ENCODE results near the gene COX10.

COX10 gene

DNA sequence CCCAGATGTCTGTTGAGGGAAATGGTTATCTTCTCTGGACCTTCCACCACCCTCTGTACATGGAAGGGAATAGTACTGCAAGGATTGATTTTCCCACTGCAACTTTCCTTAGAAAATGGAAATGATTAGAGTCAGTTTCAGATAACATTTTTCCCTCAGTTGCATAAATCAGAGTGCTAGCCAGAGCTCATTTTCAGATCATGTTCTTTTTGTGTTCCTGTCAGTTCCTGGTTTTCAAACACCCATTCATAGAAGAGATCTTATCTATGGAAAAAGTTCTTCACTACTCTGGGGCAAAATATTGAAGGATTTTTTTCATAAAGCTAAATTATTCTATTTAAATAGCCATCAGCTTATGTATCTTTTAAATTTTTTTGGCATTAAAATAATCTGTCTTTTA is 11.7 kb upstream of the COX10 start:
- no peak overlapping the region for H3K4me3 Mint-ChIP-seq
- H3K27ac Mint-ChIP-seq: no peak overlapping the region
- ATAC-seq (no peak), DNase-seq (no peak)
- peaks cover 11% of the 10 kb centered on the region for H3K9me3 Mint-ChIP-seq
- peaks cover 10% of the 10 kb centered on the region for H3K4me1 Mint-ChIP-seq
- no peaks in the 10 kb centered on the region for H3K27me3 Mint-ChIP-seq
- peaks cover 61% of the 10 kb centered on the region for H3K36me3 Mint-ChIP-seq (ENCODE audit: low read depth)

DNA sequence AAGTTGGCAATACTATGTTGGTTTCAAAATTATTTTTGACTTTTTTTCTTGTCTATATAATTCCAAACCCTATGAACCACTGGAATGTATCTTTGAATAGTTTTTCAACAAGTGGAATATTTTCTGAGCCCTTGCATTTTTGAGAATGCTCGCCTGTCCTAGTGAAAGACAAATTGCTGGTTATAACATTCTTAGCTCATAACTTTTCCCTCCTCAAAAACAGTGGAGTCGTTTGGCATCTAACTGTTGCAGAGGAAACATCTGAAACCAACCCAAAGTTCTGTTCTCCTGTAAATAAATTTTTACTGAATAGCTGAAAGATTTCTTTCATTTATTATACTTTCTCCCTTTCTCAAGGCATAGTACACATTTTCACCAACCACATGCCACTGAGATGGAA is 11.3 kb upstream of the COX10 start:
- H3K27me3 Mint-ChIP-seq: no peaks in the 10 kb centered on the region
- H3K27ac Mint-ChIP-seq: no peak overlapping the region
- no peak overlapping the region for H3K4me3 Mint-ChIP-seq
- DNase-seq (no peak), ATAC-seq (no peak)
- peaks cover 10% of the 10 kb centered on the region for H3K4me1 Mint-ChIP-seq
- H3K36me3 Mint-ChIP-seq (ENCODE audit: low read depth): peaks cover 63% of the 10 kb centered on the region
- H3K9me3 Mint-ChIP-seq: peaks cover 11% of the 10 kb centered on the region

DNA sequence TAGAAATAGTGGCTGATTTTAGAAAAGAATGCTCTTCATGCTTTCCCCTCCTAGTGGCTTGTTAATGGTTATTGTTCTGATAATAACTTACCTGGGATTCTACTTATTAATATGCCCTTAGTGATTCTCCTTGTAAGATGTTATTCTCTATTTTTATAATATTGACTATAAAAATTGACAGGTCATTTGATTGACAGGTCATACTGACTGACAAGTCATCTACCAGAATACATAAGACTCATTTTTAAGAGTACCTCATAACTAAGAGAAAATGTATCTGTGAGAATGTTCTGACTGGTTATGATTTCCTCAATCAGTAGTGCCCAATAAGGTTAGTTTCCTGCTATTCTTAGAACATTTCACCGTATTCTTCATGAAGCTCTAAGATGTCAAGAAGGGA is 8.6 kb upstream of the COX10 start:
- peaks cover 68% of the 10 kb centered on the region for H3K36me3 Mint-ChIP-seq (ENCODE audit: low read depth)
- H3K4me3 Mint-ChIP-seq: no peak overlapping the region
- DNase-seq: no peak
- no peaks in the 10 kb centered on the region for H3K27me3 Mint-ChIP-seq
- H3K9me3 Mint-ChIP-seq: peaks cover 8% of the 10 kb centered on the region
- H3K27ac Mint-ChIP-seq: no peak overlapping the region
- ATAC-seq: no peak
- H3K4me1 Mint-ChIP-seq: peaks cover 12% of the 10 kb centered on the region

DNA sequence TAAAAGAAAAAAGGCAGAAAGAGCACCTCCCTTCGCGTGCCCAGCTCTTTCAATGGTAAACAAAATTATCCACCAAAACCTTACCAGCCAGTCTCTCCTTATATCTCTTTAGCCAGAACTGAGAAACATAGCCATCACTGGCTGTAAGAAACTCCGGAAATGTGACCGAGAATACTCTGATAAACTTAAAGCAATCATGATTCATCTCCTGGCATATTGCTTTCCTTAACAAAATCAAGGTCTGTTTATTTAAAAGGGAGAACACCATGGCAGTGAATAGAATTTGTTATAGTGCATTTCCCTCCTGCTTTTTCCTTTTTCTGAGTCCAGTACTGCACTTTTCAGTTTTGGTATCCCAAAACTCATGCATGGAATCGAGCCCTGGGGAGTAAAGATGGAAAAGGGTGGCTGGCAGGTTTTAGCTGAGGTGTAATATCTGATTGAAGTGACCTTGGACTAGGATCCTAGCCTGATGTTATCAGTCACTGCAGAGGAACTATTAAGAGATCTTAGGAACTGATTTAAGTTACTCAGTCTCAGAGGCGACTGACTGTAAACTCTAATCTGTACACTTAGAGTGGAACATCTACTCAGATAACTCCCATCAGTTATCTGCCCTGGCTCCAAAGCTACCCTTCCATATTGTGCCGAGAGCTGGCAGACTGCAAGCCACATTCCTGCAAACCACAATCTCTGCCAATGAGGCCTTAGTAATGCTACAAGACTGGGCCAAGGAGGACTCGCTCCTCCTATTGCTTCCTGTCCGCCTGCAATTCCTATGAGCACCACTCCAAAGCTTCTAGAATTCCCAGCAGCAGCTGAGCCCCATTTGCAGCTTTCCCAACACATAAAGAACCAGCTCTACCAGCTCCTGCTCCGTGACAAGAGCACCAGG is 7.4 kb upstream of the COX10 start:
- ATAC-seq (no peak), DNase-seq (no peak)
- no peak overlapping the region for H3K4me3 Mint-ChIP-seq
- peaks cover 68% of the 10 kb centered on the region for H3K36me3 Mint-ChIP-seq (ENCODE audit: low read depth)
- no peak overlapping the region for H3K27ac Mint-ChIP-seq
- peaks cover 14% of the 10 kb centered on the region for H3K4me1 Mint-ChIP-seq
- H3K27me3 Mint-ChIP-seq: no peaks in the 10 kb centered on the region
- H3K9me3 Mint-ChIP-seq: peaks cover 4% of the 10 kb centered on the region

DNA sequence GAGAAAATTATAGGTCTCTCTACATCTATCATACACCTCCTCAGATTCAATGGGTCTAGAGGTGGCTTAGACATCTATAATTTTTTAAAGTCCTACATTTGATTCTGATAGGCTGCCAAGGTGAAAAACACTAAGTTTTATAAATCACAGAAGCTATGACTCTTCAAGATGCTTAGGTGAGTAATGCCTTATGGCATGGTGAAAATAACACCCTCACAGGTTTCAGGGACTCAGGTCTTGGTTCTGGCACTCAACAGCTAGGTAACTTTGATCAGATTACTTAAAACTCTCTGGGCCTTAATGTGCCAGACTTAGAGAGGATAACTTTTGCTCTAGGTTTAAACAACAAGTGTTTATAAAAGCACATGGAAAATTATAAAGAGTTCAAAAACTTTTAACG is 2.0 kb upstream of the COX10 start:
- Mint-ChIP-seq H3K9me3 (no peaks in the 10 kb centered on the region), H3K36me3 (ENCODE audit: low read depth) (peaks cover 40% of the 10 kb centered on the region), H3K27ac (no peak overlapping the region), H3K4me3 (no peak overlapping the region), H3K4me1 (peaks cover 42% of the 10 kb centered on the region), H3K27me3 (no peaks in the 10 kb centered on the region)
- DNase-seq (no peak), ATAC-seq (no peak)

DNA sequence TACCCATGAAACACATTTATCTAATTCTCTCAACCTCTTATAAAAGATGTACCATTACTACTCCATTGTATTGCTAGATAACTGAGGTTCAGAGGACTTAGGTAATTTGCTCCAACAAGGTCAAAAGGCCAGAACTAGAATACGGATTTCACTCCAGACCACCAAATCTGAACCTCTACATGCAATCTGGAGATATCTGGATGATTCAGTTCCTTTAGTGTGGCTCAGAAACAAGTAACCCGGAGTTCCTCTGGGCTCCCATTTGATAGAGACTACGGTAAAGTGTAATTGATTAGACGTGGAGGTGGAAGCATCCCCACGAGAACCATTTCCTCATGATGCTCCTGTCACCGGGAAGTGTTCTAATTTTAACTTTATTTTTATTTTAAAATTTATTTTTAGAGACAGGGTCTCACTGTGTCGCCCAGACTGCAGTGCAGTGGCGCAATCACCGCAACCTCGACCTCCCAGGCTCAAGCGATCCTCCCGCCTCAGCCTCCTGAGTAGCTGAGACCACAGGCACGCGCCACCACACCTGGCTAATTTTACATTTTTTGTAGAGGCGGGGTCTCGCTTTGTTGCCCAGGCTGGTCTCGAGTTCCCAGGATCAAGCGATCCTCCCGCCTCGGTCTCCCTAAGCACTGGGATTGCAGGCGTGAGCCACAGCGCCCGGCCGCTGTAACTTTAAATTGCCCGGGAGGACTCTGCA is 608 bp upstream of the COX10 start:
- DNase-seq: no peak
- ATAC-seq: no peak
- no peaks in the 10 kb centered on the region for H3K9me3 Mint-ChIP-seq
- H3K4me3 Mint-ChIP-seq: peak overlapping the region; percentile 96
- peak overlapping the region; percentile 94 for H3K27ac Mint-ChIP-seq
- H3K27me3 Mint-ChIP-seq: no peaks in the 10 kb centered on the region
- H3K36me3 Mint-ChIP-seq (ENCODE audit: low read depth): peaks cover 42% of the 10 kb centered on the region
- peaks cover 53% of the 10 kb centered on the region for H3K4me1 Mint-ChIP-seq

DNA sequence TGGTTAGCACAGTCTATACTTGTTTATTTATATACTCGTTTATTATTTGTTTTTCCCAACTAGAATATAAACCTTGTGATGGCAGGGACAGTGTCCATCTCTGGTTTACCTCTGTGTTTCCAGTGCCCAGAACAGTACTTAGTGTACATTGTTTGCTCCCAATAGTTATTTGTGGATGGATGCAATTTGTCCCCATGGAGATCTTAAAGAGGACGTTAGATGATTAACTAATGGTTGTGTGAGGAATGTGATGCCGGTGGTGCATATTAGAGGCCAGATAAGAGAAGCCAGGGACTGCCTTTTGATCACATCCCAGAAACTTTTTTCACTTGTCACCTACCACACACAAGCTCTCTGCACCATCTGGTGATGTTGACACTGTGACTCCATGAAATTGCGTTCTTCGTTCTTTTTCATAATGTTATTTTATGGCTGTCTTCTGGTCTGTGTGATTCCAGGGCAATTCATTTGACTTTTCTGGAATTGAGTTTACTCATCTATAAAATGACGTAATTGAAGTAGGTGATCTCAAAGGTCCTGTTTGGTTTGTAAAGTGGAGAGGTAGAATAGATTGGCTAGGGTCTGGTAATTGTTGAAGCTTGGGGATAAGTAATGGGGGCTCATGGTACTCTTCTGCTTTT is 1.2 kb downstream of the COX10 start:
- Mint-ChIP-seq H3K4me1 (peaks cover 56% of the 10 kb centered on the region), H3K36me3 (ENCODE audit: low read depth) (peaks cover 40% of the 10 kb centered on the region), H3K9me3 (no peaks in the 10 kb centered on the region), H3K4me3 (peak overlapping the region; percentile 96), H3K27ac (peak overlapping the region; percentile 94), H3K27me3 (no peaks in the 10 kb centered on the region)
- ATAC-seq: no peak
- DNase-seq: no peak

DNA sequence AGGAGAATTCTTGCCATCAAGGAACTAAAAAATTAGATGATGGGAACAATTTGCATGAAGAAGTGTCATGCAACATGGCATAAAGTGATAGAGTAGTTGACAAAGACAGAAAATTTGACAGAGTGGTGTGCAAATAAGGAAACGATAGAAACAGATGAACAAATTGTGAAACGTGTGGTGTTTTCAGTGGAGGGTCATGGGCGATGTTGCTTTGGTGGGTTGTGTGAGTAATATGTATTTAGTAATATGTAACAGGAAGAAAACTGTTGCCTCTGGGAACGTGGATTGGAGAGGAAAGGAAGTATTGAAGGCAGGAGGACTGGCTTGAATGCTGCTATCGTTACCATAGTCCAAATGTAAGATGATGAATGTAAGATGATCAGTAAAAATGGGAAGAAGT is 3.6 kb downstream of the COX10 start:
- Mint-ChIP-seq H3K27me3 (no peaks in the 10 kb centered on the region), H3K9me3 (no peaks in the 10 kb centered on the region), H3K36me3 (ENCODE audit: low read depth) (peaks cover 36% of the 10 kb centered on the region), H3K4me1 (peaks cover 52% of the 10 kb centered on the region), H3K4me3 (no peak overlapping the region), H3K27ac (no peak overlapping the region)
- no peak for ATAC-seq
- no peak for DNase-seq

DNA sequence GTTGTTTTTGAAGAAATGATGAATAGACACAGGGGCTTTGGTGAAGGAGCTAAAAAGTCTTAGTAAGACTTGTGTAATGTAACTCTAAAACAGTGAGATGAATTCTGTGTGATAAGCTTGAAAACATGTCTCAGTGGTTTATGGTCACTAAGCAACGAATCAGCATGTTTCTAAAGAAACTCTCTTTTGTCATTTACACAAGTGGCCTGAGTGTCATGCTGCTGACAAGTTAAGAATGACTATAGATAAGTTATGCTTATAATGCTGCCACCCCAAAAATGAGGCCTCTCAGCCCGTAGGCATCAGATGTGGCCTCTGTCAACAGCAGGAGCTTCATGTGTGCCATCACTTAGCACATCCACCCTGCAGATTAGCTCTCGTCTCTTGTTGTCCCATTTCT is 8.7 kb downstream of the COX10 start:
- H3K4me1 Mint-ChIP-seq: peaks cover 26% of the 10 kb centered on the region
- no peaks in the 10 kb centered on the region for H3K27me3 Mint-ChIP-seq
- peaks cover 42% of the 10 kb centered on the region for H3K36me3 Mint-ChIP-seq (ENCODE audit: low read depth)
- no peak for DNase-seq
- ATAC-seq: no peak
- H3K9me3 Mint-ChIP-seq: no peaks in the 10 kb centered on the region
- no peak overlapping the region for H3K27ac Mint-ChIP-seq
- H3K4me3 Mint-ChIP-seq: no peak overlapping the region

DNA sequence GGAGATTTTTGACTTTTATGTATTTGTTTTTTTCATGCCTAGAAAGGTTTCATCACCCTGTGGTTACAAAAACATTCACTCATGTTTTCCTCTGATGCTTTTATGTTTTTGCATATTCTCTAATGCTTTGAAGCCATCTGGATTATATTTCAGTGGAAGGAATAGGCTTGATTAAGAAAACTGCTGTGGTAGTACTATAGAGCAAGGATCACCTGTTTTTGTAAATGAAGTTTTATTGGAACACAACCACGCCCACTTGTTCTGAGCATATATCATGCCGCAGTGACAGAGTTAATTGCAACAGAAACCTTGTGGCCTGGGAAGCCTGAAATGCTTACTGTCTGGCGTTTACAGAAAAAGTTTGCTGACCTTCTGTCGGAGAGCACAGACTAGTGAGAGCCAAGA is 11.5 kb downstream of the COX10 start:
- Mint-ChIP-seq H3K27me3 (no peaks in the 10 kb centered on the region), H3K36me3 (ENCODE audit: low read depth) (peaks cover 41% of the 10 kb centered on the region)
- ATAC-seq: no peak

DNA sequence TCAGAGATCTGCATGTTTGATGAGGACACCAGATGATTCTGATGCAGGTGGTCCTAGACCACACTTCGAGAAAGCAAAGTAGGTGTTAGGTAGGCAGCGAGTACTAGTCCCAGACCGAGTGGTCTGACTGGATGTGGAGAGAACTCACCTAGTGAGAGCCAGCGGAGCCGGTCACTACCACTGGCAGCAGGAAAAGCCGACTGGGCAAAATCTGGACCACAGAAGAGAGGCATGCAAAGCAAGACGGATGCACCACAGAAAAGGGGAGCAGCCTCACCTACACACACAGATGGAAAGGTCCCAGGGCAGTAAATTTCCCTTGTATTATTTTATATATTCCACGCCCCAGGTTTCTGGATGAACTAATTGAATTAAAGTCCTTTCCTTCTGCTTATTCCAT is 13.5 kb downstream of the COX10 start:
- H3K27me3 Mint-ChIP-seq: no peaks in the 10 kb centered on the region
- no peaks in the 10 kb centered on the region for H3K9me3 Mint-ChIP-seq
- H3K27ac Mint-ChIP-seq: no peak overlapping the region
- peaks cover 43% of the 10 kb centered on the region for H3K36me3 Mint-ChIP-seq (ENCODE audit: low read depth)
- ATAC-seq (no peak), DNase-seq (no peak)
- peaks cover 19% of the 10 kb centered on the region for H3K4me1 Mint-ChIP-seq
- H3K4me3 Mint-ChIP-seq: no peak overlapping the region

More for the DNA sequence above, 11.5 kb downstream of the COX10 start:
- Mint-ChIP-seq H3K4me3 (no peak overlapping the region), H3K27ac (no peak overlapping the region), H3K9me3 (no peaks in the 10 kb centered on the region), H3K4me1 (peaks cover 18% of the 10 kb centered on the region)
- no peak for DNase-seq

DNA sequence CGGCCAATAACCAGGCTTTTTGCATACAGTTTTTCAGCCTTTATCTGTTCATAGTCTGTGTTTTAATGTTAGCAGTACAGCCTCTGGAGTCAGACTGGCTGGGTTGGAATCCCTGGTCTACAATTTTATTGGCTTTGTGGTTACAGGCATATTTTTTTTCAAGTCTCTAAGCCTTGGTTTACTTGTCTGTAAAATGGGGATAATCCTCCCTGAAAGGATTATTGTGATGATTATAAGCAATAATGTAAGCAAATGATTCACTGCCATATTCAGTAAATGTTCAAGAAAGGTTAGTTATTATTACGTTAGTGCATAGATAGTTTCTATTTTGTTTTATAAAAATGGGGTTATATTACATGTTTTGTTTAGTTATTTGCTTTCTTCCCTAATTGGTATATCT is 15.7 kb downstream of the COX10 start:
- Mint-ChIP-seq H3K27ac (no peak overlapping the region), H3K36me3 (ENCODE audit: low read depth) (peaks cover 34% of the 10 kb centered on the region), H3K4me3 (no peak overlapping the region), H3K9me3 (no peaks in the 10 kb centered on the region), H3K27me3 (no peaks in the 10 kb centered on the region), H3K4me1 (peaks cover 37% of the 10 kb centered on the region)
- DNase-seq (no peak), ATAC-seq (no peak)

DNA sequence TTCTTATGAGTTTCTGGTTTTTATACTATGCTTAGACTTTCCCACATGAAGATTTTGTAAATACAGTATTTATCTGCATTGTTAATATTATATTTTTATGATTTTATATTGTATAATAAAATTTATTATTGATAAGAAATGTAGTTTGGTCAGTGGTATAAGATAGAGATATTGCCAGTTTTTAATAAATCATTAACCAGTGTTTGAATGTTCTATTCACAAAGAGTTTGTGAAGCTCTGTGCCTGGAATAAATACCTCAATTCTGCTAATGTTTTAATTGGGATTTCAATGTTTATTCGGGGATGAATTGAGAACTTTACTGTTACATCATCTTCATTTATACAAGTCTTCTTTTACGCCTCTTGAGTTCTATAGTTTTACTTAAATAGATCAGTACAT is 16.9 kb downstream of the COX10 start:
- Mint-ChIP-seq H3K4me3 (no peak overlapping the region), H3K4me1 (peaks cover 36% of the 10 kb centered on the region), H3K27me3 (no peaks in the 10 kb centered on the region), H3K36me3 (ENCODE audit: low read depth) (peaks cover 28% of the 10 kb centered on the region), H3K9me3 (no peaks in the 10 kb centered on the region), H3K27ac (no peak overlapping the region)
- no peak for ATAC-seq
- no peak for DNase-seq

DNA sequence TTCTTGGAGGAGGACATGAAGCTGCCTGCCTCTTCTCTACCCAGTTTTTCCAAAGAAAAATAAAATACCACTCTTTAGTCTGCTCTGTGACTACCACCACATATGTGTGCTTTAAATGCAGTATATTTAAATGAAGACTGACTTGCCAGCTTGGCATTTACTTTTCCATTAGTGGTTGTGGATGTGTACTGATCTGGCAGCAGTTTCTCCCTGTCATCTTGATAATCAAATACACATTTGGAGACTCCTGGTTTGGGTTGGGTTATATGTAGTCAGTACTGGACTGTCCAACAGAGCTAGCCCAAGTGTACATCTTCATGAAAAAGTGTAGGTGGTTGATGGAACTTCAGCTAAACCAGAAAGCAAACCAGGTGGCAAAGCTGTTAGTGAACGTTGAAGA is 19.9 kb downstream of the COX10 start:
- ATAC-seq (no peak), DNase-seq (no peak)
- Mint-ChIP-seq H3K27ac (no peak overlapping the region), H3K27me3 (no peaks in the 10 kb centered on the region), H3K9me3 (no peaks in the 10 kb centered on the region), H3K36me3 (ENCODE audit: low read depth) (peaks cover 25% of the 10 kb centered on the region), H3K4me3 (no peak overlapping the region), H3K4me1 (peaks cover 44% of the 10 kb centered on the region)

DNA sequence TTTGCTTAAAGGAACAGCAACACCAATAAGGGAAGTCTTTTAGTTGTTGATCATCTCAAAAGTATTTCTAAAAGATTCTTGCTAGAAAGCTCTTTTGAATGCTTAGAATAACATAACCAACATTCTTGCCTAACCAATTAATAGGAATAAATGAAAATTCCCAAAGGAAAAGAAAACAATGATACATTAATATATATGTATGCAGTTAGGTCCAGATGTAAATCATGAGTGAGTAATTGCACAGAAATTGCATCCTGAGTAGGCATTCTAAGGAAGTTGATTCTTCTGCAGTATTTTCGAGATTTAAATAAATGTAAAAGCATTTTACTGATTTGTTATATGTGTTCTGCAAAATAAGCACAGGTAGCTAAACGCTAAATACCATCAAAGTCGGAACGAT is 22.1 kb downstream of the COX10 start:
- no peak overlapping the region for H3K4me3 Mint-ChIP-seq
- no peaks in the 10 kb centered on the region for H3K9me3 Mint-ChIP-seq
- no peak overlapping the region for H3K27ac Mint-ChIP-seq
- peaks cover 25% of the 10 kb centered on the region for H3K36me3 Mint-ChIP-seq (ENCODE audit: low read depth)
- no peaks in the 10 kb centered on the region for H3K27me3 Mint-ChIP-seq
- ATAC-seq (no peak), DNase-seq (no peak)
- H3K4me1 Mint-ChIP-seq: peaks cover 48% of the 10 kb centered on the region

All from activated naive CD8-positive, alpha-beta T cell treated with anti-CD3 and anti-CD28 coated beads, Interleukin-2, amount 50 U/mL, for 24 hours (primary cell).